ENCODE data around the gene GNPAT.

Gene GNPAT

DNA sequence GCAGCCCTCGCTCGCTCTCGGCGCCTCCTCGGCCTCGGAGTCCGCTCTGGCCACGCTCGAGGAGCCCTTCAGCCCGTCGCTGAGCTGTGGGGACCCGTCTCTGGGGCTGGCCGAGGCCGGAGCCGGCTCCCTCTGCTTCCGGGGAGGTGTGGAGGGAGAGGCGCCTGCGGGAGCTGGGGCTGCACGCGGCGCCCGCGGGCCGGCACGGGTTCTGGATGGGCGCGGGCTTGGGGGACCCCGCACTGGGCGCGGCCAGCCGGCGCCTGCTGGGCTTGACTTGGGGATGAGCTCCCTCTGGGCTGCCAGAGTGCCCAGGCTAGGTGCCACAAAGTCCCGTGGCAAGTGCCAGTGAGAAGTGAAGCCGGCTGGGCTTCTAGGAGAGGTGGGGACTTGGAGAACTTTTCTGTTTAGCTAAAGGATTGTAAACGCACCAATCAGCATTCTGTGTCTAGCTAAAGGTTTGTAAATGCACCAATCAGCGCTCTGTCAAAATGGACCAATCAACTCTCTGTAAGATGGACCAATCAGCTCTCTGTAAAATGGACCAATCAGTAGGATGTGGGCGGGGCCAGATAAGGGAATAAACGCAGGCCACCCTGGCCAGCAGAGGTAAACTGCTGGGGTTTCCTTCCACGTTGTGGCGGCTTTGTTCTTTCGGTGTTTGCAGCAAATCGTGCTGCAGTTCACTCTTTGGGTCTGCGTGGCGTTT is 76.4 kb downstream of the GNPAT start:
- no peak for DNase-seq

DNA sequence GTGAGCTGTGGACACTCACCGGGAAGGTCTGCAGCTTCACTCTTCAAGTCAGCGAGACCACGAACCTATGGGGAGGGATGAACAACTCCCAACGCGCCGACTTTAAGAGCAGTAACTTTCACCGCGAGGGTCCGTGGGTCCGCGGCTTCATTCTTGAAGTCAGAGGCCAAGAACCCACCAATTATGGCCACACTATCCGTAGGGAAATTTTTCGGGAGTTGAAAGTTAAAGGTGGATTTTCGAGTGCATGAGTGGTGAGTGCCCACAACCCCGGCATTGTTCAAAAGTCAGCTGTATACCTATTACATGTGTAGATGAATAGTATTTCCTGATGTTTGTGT is 77.0 kb downstream of the GNPAT start:
- DNase-seq, result no peak

- DNase-seq, result no peak
Observed at GRCh38 chr1:231318568-231318967, 77.6 kb downstream of the GNPAT start.

GRCh38 chr1:231319080-231319479 is 78.1 kb downstream of the GNPAT start:
- no peak for DNase-seq

DNA sequence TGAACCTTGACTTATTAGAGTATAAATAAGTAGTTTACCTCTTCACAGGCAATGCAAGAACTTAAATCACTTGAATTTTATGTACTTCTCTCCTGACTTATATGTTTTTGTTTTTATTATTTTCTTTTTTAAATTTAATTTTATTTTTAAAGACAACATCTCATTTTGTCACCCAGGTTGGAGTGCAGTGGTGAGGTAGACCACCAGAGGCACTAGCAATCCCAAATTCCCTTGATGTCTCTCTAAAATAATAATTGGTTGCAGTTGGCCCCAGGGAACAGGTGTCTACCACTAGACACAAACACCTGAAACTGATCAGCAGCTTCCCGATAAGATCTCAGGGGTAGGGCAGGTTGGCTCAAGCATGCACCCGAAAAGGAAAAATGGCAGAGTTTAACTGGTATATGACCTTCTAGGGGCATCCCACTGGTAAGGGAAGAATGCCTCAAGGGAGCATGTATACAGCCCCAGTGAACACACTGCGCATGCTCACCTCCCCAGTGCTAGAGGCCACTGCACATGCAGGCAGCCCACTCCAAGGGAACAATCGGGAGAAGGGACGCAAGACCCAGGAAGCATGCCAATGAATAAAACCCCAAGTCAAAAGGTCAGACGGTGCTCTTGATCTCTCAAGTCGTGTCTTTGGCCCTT is 82.0 kb downstream of the GNPAT start:
- no peak for DNase-seq

- no peak for DNase-seq
Observed at GRCh38 chr1:231324660-231325059, 83.6 kb downstream of the GNPAT start.

GRCh38 chr1:231326248-231326647 is 85.2 kb downstream of the GNPAT start:
- no peak for DNase-seq
